PFSK-1 (cell line): ENCODE data around the gene AQP7.

Experiments
- FOXP2 ChIP-seq: optimal IDR thresholded peaks from 2 replicates; pipeline ENCODE3; 2011; ENCODE audit warnings: borderline replicate concordance, control low read depth, inconsistent platforms; ENCODE audit not compliant: insufficient read depth; ENCODE audit errors: extremely low read length, extremely low read depth
- POLR2AphosphoS5 ChIP-seq: IDR thresholded peaks from 2 replicates; pipeline ENCODE4 v1.6.1; 2012; ENCODE audit warnings: low read depth, mild to moderate bottlenecking, control low read depth, low read length, moderate library complexity
- SIN3A ChIP-seq: IDR thresholded peaks from 2 replicates; pipeline ENCODE4 v1.6.1; 2012; ENCODE audit warnings: mild to moderate bottlenecking, low read length, moderate library complexity, borderline replicate concordance; ENCODE audit not compliant: insufficient read depth
- TAF1 ChIP-seq: IDR thresholded peaks from 2 replicates; pipeline ENCODE4 v1.6.1; 2012; ENCODE audit warnings: low read length, control low read depth, borderline replicate concordance; ENCODE audit not compliant: insufficient read depth
- TF ChIP-seq, protein P1 (sequence below), 2 experiments: IDR thresholded peaks; 2 replicates each; pipeline versions ENCODE4 v1.6.1 to v1.8.0; 2011 to 2012; ENCODE audit warnings: low read depth in 2 of 2, low read length in 2 of 2, control low read depth in 1 of 2, inconsistent platforms in 1 of 2, mild to moderate bottlenecking in 1 of 2, moderate library complexity in 1 of 2; ENCODE audit not compliant: insufficient read depth in 1 of 2

AQP7 gene

GRCh38 chr9:33429256-33429985, 27.1 kb upstream of the AQP7 start:
- TF ChIP-seq TAF1 (no peak), FOXP2 (no peak), SIN3A (no peak), POLR2AphosphoS5 (no peak)
- TF ChIP-seq, protein P1, sequence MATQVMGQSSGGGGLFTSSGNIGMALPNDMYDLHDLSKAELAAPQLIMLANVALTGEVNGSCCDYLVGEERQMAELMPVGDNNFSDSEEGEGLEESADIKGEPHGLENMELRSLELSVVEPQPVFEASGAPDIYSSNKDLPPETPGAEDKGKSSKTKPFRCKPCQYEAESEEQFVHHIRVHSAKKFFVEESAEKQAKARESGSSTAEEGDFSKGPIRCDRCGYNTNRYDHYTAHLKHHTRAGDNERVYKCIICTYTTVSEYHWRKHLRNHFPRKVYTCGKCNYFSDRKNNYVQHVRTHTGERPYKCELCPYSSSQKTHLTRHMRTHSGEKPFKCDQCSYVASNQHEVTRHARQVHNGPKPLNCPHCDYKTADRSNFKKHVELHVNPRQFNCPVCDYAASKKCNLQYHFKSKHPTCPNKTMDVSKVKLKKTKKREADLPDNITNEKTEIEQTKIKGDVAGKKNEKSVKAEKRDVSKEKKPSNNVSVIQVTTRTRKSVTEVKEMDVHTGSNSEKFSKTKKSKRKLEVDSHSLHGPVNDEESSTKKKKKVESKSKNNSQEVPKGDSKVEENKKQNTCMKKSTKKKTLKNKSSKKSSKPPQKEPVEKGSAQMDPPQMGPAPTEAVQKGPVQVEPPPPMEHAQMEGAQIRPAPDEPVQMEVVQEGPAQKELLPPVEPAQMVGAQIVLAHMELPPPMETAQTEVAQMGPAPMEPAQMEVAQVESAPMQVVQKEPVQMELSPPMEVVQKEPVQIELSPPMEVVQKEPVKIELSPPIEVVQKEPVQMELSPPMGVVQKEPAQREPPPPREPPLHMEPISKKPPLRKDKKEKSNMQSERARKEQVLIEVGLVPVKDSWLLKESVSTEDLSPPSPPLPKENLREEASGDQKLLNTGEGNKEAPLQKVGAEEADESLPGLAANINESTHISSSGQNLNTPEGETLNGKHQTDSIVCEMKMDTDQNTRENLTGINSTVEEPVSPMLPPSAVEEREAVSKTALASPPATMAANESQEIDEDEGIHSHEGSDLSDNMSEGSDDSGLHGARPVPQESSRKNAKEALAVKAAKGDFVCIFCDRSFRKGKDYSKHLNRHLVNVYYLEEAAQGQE (IDR thresholded peaks at IDR 0.05; ENCODE audit: insufficient read depth in 1 of 2, low read depth in 2 of 2, low read length in 2 of 2), result no peak

DNA sequence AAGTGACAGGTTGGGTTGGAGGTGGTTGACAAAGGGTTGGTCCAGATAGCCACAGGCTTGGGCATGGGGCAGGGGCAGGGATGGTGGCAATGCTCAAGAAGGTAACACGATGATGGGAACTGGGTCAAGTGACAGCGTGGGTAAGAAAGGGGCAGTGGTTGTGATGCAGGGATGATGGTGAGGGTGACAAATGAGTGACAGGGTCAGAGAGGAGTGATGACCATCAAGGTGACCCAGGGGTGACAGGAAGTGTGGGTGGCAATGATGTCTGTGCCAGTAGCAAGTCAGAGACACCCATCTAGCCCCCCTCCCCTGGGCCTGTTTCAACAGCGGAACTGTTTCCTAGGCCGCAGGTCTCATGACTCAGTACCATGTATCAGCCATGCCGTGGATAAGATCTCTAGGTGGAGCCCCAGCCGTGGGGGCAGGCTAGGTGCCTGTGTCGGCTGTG, 24.5 kb upstream of the AQP7 start:
- no peak for TF ChIP-seq FOXP2

DNA sequence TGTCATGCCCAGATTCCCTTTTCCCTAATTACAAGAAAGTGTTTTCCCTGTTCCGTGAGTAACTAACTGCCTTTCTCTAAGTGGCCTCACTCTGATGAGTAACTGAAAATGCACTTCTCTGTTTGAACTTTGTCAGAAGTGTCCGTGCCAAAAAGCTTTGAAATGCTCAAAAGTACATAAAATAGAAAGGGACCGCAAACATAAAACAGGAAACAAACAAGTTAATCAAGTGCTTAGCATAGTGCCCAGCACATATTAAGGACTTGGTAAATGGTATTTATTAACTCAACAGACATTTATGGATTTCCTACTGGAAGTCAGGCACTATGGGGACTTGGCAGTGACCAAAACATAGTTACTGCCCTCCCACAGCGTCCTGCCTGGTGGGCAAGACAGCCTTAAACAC, 22.8 kb upstream of the AQP7 start:
- no peak for TF ChIP-seq TAF1
- no peak for TF ChIP-seq SIN3A
- TF ChIP-seq, protein P1 (IDR thresholded peaks at IDR 0.05; ENCODE audit: insufficient read depth in 1 of 2, low read depth in 2 of 2, low read length in 2 of 2), result no peak
- no peak for TF ChIP-seq POLR2AphosphoS5
- TF ChIP-seq FOXP2, result no peak

DNA sequence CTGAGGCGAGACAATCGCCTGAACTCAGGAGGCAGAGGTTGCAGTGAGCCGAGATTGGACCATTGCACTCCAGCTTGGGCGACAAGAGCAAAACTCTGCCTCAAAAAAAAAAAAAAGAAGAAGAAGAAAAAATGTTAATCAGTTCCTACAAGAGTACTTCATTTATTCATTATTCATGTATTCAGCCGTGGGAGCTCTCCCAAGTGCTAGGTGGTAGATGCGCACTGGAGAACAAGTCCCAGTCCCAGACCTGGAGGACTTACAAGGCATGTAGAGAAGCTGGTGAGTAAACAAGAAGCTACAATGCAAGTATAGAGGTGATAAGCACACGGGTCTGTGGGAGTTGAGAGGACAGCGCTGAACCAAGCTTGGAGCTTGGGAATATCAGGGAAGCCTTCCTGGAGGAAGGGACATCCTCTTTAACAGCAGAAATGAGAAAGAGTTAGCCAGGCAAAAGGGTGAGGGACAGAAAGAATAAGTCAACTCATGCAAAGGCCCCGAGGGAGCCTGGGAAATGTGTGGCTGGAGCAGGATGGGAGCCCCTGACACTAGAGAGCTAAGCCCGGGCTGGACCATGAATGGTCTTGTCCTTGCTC, 17.4 kb upstream of the AQP7 start:
- TF ChIP-seq, protein P1 (IDR thresholded peaks at IDR 0.05; ENCODE audit: insufficient read depth in 1 of 2, low read depth in 2 of 2, low read length in 2 of 2), result no peak
- no peak for TF ChIP-seq SIN3A
- TF ChIP-seq POLR2AphosphoS5, result no peak
- no peak for TF ChIP-seq TAF1
- TF ChIP-seq FOXP2, result no peak

DNA sequence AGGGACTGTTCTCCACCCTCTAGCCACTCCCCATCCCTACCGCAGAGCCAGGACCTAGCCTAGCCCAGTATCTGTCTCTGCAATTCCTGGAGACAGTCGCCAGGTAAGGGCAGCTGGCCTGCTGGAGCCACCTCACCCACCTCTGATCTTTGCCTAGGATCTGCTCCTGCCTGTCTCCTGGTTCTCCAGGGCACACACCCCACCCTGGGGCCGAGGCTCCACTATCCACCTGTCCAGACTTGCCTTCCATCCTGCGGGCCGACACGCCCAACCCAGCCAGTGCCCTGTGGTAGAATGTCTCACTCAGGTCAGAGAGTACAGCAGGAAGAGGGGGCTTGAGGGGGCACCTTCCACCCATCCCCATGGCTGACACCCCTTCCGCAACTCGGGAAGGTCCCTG, 15.7 kb upstream of the AQP7 start:
- no peak for TF ChIP-seq SIN3A
- TF ChIP-seq, protein P1 (IDR thresholded peaks at IDR 0.05; ENCODE audit: insufficient read depth in 1 of 2, low read depth in 2 of 2, low read length in 2 of 2), result no peak
- TF ChIP-seq FOXP2, result no peak
- TF ChIP-seq TAF1, result no peak
- no peak for TF ChIP-seq POLR2AphosphoS5
